AG08396 (cell line): Measurements from ENCODE around the gene MXRA7.
"Not testable (repeated sequence)": the region's sequence is repeated elsewhere in the genome, so short reads cannot be mapped to it uniquely, and the experiment has no call there.

Experiments used
- DNase-seq: peaks from one replicate; pipeline ENCODE4 v3.0.0; 2012; ENCODE audit warnings: low spot score, mixed read lengths

The MXRA7 gene

DNA sequence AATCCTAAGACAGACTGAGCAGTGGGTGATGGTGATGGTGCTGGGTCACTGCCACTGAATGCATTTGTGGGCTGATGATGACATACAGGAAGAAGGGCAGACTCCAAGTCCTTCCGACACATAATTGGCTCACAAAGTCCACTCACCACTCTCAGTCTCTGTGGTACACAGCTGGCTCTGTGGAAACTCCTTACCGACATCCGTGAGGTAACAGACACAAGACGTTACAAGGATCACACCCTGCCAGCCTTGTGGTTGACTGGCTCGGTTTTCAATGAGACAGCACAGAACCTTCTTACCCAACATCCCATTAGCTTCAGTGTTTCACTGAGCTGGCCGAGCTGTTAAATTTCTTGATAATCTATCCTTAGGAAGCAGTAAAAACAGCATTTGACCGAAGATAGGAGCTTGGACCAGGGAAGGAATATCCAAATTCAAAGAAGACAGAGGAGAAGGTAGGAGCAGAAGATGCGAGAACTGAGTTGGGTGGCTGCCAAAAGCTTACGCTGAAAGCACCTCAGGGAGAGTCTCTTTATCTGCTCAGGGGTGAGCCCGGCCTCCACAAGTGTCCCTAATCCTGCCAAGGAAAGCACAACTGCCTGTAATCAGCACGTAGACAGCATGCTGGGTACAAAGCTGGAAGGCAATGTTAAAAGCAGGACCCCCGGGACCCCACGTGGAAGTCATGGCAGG lies 5.5 kb upstream of the MXRA7 start:
- DNase-seq = peak; percentile 83

DNA sequence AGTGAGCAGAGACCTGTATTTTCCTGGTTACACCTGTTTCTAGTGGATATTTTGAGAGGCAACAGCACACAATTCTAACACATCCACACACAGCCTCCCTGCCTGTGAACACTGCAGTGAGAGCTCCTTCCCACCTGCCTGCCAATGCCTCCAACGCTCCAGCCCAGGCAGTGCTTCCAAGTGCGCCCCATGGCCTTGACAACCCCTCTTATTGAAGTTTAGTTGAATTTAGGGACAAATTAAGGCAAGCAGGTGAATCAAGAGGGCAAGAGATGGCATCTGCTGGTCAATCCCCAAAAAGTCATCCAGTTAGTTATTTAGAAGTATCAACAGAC lies 4.7 kb upstream of the MXRA7 start:
- no peak for DNase-seq

DNA sequence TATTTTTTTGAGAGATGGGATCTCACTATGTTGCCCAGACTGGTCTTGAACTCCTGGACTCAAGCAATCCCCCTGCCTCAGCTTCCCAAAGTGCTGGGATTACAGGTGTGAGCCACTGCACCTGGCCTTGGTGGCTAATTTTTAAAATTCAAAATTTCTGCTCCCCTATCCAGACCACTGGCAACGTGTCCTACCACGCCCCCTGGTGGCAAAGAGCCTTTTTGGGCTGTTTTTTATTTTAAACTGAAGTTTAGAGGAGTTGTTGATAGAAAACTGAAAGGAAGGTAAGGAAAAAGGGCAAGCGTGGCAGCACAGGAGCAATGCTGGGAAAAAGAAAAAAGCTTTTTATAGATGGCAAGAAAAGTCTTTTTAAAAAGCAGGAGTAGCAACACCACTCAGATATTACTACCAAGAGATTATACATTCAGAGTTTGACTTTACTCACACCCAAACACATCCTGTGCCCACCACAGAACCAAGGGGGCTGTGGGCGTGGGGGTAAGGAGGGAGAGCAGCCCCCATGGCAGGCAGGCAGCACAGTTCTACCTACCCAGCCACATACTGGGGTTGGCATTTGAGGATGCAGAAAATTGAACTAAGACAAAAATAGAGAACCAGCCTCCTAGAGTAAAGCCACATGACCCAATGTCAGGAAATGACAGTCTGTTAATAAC lies 4.2 kb upstream of the MXRA7 start:
- peak; percentile 52 for DNase-seq

DNA sequence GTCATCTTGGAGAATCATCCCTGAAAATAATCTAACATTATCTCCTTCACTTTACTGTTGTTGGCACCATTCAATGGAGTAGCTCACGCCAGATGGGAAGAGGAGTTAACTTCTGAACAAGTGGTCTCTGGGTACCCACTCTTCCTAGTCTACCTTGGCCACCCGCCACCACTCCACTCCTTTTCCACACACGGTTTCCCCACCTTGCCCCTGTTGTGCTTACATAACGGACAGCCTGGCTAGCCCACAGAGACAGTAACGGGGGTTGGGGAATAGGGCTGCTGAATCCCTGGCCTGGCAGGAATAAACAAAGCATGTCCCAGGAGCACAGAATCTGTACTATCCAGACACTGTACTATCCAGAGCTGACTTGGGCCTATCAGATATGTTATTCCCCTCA lies 3.6 kb upstream of the MXRA7 start:
- DNase-seq = no peak

DNA sequence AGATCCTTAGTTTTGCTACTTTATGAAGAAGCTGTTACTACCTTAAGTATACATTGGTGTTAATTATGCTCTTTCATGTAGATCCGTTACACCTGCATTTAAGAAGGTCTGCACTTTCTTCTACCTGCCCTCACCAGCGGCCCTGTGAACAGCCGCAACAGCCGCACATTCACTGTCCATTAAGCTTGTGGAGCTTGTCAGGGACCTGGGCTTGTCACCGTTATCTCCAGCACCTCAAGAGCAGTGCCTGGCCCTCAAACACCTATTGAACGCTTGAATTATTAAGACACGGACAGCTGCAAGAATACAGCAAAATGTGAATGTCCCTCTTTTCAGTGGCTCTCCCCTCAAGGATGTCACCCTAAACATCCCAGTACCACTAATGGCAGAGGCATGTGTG lies 3.0 kb upstream of the MXRA7 start:
- no peak for DNase-seq

DNA sequence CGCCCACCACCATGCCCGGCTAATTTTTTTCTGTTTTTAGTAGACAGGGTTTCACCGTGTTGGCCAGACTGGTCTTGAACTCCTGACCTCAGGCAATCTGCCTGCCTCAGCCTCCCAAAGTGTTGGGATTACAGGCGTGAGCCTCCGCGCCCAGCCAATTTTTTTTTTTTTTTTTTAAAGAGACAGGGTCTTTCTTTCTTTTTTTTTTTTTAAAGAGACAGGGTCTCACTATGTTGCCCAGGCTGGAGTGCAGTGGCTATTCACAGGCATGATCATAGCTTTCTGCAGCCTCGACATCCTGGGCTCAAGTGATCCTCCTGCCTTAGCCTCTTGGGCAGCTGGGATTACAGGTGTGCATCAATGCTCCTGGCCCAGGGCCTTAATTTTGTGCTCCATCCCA lies 1.6 kb upstream of the MXRA7 start:
- not testable (repeated sequence) for DNase-seq

DNA sequence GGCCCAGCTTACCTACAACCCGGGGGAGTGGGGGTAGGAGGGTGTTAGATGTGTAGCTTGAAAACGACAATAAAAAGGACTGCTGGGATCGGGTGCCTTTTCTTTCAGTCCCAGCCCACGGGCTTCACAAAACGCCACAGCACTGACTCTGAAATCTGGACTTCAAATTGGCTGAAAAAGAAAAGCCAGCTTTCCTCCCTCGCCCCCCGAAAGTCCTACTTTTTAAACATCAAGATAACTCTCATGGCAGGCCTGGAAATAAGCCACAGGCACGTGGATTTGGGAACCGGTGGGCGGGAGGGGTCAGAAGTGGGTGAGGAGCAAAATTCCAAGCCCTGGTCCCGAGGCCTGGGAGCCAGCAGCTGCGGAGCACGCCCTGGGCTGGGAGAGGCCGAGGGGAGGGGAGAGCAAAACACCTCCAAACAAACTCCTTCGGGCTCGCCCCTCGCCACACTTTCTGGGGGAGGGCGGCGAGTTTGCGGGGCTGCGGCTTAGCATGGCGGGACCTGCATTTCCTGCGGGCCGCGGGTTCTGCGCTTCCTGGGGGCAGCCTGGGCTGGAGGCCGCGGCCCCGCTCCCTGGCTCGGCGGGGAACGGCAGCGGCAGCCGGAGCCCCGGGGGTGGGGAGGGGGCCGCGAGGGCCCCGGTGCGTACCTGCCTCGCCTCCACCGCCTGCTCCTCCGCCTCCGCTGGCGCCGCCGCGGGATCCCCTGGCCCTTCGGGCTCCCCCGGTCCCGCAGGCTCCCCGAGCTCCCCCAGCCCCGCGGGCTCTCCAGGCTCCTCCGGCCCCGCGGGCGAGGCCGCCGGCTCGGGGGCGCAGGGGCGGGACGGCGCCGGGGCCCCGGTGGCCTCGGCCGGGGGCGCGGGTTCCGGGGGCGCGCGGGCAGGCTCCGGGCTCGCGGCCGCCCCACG lies 558 bp downstream of the MXRA7 start:
- peak; percentile 47 for DNase-seq

DNA sequence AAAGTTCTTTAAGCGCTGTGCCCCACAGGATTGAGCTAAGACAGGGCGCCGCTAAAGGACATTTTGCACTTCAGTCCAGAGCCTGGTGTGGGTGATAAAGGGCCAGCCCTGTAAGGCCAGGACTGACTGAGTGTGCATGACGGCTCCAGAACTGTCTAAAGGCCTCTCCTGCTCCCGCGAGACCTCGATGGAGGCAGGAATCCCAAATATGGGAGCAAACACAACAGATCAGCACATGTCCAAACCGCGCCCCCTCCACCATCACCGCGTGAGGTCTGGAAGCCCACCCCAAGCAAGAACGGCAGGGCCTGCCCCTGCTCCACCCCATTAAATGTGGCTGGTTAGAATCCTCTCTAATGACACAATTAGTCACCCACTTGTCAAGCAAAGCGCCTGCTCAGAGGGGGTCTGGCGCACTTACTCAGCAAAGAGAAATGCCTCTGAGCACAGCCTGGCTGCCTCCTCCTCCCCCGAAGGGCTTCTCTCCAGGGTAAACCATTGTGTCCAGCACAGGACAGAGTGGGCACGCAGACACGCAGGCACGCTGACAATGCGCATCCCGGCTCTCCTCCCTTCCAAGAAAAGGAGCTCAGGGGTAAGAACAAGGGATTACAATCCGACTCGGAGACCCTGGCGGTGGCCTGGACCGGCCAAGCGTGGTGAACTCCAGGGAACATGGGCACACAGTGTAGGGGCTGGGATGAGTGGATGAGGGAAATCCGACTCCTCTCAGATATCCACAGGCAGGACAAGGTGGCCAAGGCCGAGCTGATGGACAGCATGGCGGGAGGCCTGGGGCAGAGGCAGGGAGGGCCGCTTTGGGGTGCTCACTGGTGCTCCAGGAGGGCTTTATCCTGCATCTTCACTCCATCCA lies 1.5 kb downstream of the MXRA7 start:
- DNase-seq = peak; percentile 95

DNA sequence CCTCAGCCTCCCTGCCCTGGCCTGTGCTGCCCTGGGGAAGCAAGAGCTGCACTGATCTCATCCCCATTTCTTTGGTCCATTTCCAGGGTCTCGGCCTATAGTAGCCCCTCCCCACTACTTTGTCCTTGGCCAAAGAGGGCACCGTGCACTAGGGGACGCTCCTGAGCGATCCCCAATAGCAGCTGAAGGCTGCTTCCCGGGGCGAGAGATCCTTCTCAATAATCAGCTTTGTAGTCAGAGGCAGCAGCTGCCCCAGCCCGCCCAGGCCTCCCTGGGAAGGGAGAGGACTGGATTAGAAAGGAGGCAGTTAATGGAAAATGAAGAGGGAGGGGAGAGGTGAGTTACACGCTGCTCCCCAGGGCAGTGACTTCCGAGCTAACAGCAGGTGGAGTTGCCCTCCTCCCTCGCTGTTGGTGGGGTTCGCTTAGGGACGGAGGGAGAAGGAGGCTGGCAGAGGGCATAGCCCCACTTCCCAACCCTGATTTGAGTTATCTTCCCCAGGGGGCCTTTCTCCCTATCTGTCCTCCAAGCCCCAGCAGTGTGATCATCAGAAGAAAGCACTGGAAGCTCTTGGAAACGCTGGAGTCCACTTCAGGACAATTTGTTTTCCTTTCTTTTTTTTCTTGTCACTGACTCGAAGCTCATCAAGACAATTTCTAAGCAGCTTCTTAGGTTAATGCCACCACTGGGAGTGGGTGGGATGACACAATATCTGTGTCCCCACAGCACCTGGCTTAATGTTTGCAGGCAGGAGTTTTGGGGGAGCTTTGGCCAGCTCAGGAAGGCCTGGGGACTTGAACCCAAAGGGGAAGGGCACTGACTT lies 2.6 kb downstream of the MXRA7 start:
- peak; percentile 50 for DNase-seq

DNA sequence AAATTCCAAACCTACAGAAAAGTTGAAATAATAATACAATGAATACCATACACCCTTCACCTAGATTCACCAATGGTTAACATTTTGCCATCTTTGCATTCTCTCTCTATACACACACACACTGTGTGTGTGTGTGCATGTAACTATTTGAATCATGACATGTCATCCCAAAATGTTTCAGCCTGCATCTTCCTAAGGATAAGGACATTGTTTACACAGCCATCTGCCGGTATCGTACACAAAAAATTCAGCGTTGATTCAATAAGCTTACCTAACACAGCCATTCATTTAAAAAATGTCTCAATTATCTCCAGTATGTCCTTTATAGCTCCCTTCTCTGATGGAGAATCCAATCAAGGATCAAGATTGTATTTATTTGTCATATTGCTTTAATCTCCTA lies 3.9 kb downstream of the MXRA7 start:
- DNase-seq = no peak

DNA sequence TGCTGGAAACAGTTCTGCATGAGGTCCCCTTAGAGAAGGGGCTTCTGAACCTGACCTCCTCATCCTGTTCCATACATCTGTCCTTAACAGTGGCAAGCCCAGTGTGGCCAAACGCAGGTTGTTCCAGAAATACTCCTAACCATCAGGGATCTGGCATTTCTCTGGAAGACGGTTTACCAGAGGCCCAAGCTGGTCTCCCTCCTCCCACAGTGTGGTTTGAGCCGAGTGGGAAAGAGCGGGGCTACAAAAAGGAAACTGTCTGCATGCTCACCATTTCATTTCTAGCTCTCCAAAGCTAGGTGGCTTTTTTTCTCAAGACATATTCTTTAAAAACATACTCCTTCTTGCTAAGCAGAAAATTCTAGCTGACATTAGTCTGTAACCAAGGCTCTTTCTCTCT lies 6.0 kb downstream of the MXRA7 start:
- no peak for DNase-seq

DNA sequence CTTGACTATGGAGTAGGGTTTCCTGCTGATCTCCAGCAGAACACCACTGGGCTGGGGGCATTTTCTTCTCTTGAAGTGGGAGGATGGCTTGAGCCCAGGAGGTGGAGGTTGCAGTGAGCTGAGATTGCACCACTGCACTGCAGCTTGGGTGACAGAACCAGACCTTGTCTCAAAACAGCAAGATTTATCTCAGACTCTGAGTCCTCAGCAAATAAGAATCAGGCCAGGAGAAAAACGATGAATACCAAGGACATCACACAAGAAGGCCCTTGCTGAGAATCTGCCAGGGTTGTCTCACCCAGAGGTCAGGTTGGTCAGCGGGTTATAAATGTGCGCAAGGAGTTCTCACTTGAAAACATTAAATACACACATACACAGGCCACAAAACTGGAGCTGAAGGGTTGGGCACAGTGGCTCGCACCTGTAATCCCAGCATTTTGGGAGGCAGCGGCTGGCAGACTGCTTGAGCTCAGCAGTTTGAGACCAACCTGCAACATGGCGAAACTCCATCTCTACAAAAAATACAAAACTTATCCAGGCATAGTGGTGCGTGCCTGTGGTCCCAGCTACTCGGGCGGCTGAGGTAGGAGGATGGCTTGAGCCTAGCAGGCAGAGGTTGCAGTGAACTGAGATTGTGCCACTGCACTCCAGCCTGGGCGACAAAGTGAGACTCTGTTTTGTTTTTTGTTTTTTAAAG lies 7.7 kb downstream of the MXRA7 start:
- DNase-seq = no peak

DNA sequence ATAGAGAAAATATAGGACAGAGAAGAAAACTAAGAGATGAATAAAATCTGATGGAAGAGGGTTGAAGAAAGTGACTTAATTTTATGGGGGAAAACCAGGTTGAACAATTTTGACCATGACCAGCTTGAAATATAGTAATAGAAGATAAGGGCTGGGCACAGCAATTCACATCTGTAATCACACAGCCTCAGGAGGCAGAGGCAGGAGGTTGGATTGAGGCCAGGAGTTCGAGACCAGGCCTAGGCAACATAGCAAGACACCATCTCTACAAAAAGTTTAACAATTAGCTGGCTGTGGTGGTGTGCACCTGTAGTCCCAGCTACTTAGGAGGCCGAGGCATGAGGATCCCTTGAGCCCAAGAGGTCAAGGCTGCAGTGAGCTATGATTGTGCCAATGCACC lies 8.7 kb downstream of the MXRA7 start:
- DNase-seq = no peak

DNA sequence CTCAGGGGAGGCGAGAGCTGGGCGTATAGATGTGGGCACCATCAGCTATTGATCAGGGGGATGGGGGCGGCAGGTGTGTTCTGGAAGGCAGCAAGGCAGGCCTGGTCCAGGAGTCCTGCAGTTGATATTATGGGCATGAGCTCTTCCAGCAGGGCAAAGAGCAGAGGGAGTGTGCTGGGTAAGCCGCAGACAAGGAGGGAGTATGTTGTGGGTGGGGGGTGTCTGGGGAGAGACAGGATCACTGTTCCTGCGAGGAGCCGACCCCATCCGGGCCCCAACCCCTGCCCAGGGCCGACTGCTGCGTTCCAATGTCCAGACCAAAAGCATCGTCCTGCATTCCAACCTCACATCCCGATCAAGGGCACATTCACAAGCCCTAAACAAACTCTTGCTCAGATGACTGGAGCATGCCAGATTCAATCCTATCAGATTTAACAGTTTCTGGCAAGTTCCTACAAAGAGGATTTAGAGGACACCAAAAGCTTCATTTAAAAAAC lies 9.2 kb downstream of the MXRA7 start:
- DNase-seq = peak; percentile 48

DNA sequence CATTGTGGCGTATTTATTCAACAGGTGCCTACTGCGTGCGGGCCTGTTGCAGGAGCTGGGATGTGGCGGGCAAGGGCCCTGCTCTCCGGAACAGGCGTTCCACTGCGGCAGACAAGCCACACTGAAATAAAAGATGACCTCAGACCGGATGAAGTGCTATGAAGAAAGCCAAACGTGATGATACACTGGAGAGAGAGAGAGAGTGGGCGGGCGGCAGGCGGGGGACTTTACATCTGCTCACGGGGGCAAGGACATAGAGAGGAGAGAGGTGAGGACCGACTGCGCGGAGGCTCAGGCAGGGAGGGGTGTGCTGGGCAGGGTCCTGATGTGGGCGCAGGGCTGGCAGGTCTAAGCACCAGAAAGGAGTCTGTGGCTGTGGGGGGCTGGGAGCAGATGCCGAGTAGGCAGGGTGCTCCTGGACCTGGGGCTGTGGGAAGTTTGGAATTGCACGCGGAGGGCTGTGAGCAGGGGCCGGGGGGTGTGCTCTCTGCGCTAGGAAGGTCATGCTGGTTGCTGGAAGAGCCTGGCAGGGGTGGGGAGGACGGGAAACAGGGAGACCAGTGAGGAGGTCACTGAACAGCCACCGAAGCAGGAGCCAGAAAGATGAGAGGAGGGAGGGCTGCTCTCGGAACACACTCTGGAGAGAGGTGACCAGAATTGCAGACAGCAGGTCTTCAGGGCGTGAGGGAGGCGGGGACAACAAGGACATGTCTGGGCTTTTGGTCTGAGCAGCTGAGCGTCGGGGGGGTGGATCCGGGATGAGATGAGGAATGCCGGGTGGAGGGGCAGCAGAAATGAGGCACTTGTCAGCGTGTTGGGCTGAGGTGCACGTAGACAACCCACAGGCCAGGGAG lies 9.9 kb downstream of the MXRA7 start:
- peak; percentile 90 for DNase-seq

DNA sequence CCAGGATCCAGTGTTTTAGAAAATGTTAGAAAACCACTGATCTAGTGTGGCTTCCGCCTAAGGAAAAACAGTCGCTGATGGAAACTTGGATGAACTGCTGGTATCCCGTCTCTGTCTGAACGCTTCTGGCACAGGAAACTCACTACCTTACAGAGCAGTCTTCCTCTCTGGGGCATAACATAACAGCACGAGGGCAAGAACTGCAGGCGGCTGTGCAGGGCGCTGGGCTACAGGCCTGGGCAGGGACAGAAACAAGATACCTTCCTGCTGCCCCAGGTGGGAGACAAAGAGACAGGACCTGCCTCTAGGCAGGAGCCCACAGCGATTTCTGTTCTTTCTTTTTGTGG lies 10.5 kb downstream of the MXRA7 start:
- no peak for DNase-seq

DNA sequence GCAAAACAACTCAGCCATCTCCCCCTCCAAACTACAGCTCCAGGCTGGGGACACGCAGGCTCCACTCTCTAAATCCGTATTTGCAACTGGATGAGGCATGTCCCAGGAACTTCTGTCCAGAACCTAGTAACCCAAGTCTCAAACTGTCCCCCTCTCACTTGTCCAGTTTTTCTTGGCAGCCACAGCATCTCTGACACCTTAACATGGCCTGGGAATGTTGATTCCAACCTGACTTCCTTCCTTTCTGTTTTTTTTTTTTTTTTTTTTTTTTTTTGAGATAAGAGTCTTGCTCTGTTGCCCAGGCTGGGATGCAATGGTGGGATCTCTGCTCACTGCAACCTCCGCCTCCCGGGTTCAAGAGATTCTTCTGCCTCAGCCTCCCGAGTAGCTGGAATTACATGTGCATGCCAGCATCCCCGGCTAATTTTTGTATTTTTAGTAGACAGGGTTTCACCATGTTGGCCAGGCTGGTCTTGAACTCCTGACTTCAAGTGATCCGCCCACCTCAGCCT lies 12.2 kb downstream of the MXRA7 start:
- DNase-seq = not testable (repeated sequence)

DNA sequence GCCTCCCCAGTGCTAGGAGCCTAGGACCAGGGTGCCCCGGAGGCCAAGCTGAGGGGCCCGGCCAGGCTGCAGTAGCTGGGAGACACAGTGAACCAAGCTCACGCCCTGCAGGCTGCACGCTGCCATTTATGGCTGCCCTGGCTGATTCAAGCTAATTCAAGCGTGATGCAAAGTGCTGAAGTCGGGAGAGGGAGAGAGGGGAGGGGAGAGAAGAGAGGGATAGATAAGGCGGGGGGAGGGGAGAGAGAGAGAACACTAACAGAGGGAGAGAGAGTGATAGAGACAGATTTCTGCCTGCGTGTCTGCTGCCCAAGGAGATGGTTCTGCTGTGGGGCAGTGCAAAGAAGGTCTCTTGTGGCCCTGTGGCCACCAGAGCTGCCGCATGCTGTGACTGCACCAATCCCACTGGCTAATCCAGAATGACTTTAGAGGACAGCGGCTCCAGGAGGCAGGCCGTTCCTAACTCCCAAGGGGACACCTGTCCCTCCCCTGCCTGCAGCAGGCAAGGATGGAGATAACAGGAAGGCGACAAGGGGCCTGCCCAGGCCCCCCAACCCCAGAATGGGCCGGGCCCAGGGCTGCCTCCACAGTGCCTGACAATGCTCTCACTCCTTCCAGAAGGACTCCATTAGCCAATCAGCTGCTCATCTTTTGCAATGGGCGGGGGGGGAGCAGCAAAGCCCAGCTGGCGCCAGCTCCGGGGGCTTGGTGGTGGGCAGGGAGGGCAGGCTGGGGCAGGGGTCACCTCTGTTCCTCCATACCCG lies 12.9 kb downstream of the MXRA7 start:
- no peak for DNase-seq
